ENCODE results near the gene WDR88.
"Not testable (repeated sequence)": the region's sequence is repeated elsewhere in the genome, so short reads cannot be mapped to it uniquely, and the experiment has no call there.

Gene WDR88

GRCh38 chr19:33132021-33132420 is at the start of gene WDR88:
WDR88 (plus strand) TSS chr19:33132114; CDS start chr19:33132170, 56 bp downstream.
- no peak for DNase-seq

DNA sequence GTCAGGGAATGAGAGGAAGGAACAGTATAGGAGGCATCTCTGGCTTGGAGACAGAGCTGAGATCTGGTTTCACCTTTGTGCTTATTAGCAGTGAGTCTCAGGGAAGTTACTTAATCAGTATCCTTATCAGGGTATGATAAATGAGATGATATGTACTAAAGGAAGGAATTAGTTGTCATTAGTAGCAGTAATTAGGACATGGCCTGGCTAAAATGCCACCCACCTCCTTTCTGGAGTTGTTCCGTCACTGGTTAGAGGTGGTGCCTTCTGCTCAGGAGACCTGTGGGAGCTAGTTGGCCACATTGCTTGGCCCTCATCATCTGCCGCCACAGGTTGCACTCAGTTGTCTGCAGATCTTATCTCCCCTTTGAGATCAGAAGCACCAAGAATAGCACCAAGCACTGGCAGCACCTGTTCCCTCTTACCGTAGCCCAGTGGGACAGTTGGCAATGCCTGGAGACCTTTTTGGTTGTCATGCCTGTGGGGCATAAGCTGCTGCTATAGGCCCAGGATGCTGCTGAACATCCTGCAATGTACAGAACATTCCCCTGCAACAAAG is 46.3 kb upstream of the WDR88 start:
- DNase-seq, result no peak

GRCh38 chr19:33086955-33087354 is 45.0 kb upstream of the WDR88 start:
- DNase-seq, result no peak

GRCh38 chr19:33089010-33089409 is 42.9 kb upstream of the WDR88 start:
- DNase-seq, result no peak

GRCh38 chr19:33090179-33090578 is 41.7 kb upstream of the WDR88 start:
- no peak for DNase-seq

- DNase-seq, result no peak
Observed at GRCh38 chr19:33093420-33094210, 38.3 kb upstream of the WDR88 start.

DNA sequence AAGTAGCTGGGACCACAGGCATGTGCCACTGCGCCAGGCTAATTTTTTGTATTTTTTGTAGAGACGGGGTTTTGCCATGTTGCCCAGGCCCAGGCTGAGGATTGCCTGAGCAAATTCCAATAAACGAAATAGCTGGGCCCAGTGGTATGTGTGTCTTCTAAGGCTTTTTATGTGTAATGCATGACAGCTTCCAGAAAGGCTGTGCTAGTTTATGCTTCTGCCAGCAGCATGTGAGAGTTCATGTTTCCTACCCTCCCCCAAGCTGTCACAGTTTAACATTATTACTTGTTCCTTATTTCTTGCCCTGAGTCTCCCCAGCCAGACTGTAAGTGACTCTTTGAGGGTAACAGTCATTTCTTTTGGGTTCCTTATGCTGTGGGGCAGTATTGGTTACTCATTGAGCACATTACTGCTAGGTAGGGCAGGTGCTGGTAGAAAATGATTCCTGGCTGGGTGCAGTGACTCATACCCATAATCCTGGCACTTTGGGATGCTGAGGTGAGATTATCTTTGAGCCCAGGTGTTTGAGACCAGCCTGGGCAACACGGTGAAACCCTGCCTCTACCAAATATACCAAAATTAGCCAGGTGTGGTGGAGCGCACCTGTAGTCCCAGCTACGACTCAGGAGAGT is 37.4 kb upstream of the WDR88 start:
- DNase-seq, result no peak

- DNase-seq, result no peak
Observed at GRCh38 chr19:33096005-33096404, 35.9 kb upstream of the WDR88 start.

- no peak for DNase-seq
Observed at GRCh38 chr19:33098055-33098534, 33.8 kb upstream of the WDR88 start.

DNA sequence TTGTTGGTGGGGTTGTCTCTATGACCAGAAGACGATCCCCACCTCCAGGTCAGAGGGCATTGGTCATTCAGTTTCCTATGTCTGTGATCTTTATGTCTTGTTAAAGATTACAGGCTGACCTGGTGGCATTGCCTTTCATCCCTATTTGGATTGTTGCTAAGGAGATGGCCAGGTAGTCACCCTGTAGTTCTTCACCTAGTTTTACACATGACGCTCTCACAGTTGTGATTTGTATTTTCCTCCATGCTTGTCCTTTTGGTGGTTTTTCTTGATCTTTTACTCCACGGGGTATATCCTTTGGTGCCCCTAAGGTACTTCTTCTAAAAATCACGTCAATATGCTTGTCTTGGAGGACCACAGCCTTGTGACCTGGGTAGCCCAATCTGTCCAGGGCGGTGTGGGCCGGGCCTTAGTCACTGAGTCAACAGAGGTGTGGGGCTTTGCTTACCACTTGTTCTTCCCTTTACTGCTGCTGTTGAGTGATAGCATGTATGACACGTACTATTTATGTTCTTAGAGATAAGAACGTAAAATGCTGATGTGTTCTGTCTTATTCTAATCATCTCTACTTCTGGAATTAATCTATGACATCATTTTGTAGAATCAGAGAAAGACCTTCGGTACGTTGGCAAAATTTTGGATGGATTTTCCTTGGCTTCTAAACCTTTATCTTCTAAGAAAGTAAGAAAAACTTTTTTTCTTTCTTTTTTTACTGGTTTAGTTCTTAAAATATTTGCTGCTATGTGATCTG is 30.8 kb upstream of the WDR88 start:
- DNase-seq, result no peak

GRCh38 chr19:33102893-33103292 is 29.0 kb upstream of the WDR88 start:
- DNase-seq, result no peak

DNA sequence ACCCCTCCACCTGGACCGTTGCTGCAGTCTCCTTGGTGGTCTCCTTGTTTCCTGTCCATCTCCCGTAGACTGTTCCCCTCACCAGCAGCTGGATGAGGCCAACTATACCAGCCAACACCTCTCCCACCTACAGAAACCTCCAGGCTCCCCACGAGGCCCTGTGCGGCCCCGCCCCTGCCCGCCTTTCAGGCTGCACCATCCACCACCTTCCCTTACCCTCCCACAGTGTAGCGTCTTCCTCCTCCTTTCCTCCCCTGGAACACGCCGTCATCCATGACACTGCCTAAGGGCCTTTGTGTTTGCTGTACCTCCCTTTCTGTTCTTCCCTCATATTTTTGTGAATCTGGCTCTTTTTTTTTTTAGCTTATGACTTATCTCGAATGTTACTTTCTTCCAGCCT is 23.8 kb upstream of the WDR88 start:
- DNase-seq, result no peak

DNA sequence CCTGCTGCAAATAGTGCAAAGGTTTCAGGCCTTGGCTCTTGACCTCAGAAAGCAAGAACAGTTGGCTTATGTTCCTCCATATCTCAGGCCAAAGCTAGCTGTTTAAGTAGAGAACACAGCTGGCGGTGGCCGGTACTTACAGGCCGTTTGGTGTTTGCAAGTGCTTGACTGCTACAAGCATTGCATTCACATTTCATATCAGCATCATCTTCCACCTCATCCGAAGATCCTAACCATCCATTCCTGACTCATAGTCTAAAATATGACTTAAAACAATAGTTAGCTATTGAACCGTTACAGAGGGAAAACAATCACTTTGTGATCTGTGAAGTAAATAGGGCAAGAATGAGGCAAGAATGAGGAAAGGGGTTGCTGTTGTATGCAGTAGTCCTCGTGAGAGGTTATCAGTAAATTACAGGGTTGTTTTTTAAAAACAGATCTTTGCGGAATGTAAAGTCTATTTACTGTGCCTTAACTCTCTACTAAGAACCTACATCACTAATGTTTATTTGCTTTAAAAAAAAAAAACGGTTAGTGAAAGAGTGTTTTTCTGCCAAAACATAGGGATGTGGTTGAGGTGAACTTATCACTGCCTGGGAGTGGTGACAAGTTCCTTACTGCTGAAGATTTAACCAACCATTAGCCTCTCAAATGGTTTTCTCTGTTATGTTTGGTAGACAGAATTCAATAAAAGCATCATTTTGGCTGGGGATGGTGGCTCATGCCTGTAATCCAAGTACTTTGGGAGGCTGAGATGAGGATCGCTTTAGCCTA is 21.6 kb upstream of the WDR88 start:
- no peak for DNase-seq

DNA sequence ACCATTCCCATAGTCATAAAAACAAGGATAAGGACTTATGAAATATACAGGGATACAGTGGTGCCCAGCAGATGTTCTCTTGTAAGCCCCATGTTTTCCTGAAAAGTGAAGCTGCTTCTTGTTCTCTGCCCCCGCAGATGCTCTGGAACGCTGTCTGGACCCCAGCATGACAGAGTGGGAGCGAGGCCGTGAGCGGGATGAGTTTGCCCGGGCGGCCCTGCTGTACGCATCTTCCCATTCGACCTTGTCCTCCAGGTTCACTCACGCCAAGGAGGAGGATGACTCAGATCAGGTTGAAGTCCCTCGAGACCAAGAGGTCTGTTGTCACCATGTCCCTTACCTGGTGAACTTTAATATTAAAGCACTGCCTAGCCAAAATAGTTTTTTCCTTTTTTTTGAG is 20.3 kb upstream of the WDR88 start:
- no peak for DNase-seq

- DNase-seq, result no peak
Observed at GRCh38 chr19:33114312-33114711, 17.6 kb upstream of the WDR88 start.

GRCh38 chr19:33117501-33117900 is 14.4 kb upstream of the WDR88 start:
- no peak for DNase-seq

DNA sequence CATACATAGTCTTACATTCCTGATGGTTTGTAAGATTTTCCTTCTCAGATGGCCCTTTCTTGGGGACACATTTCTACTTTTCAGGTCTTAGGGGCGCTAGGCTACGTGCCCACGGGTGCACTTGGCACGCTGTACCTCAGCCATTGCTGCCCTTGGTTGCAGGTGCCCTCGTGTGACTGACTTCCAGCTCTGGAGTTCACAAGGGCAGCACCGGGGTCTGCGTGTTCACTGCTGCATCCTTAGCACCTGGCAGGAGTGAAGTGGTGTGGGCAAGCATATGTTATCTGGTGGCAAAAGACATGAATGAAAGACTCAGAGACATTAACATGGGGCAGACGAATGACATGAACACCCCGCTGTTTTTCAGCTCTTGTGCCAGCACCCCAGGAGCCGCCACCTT is 13.3 kb upstream of the WDR88 start:
- DNase-seq, result no peak

- no peak for DNase-seq
Observed at GRCh38 chr19:33124207-33125098, 7.5 kb upstream of the WDR88 start.

GRCh38 chr19:33125929-33126388 is 6.0 kb upstream of the WDR88 start:
- peak; percentile 12 to 69 (median 29) for DNase-seq

DNA sequence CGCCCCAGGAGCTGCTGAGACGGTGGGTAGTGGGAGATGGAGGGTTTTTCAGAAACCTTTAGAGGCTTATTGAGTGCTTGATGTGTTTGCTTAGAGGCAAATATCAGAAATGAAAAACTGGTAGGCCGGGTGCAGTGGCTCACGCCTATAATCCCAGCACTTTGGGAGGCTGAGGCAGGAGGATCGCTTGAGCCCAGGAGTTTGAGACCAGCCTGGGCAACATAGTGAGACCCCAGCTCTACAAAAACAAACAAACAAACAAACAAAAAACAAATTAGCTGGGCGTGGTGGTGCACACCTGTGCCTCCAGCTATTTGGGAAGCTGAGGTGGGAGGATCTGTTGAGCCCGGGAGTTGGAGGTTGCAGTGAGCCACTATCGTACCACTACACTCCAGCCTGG is 5.2 kb upstream of the WDR88 start:
- not testable (repeated sequence) for DNase-seq

- no peak for DNase-seq
Observed at GRCh38 chr19:33129901-33130300, 2.0 kb upstream of the WDR88 start.
